CD4-positive, alpha-beta T cell (primary cell): ENCODE data around the gene DTNBP1. TPM values are rescaled to one million over a fixed set of nuclear protein-coding genes. Genes with fewer than 3 reads are reported as not detected.

Experiments used
- ATAC-seq: fragments of 200-7000 bp; cut with Tn5 transposase; one replicate; pipeline ENCODE4 v1.10.0; 2022; ENCODE audit warnings: mild to moderate bottlenecking; ENCODE audit not compliant: poor library complexity
- CTCF ChIA-PET: fragments of 350-600 bp; sonication (Branson Sonifier 250); formaldehyde crosslinking; loops from one replicate; lab custom pipeline; 2021; ENCODE audit warnings: antibody characterized with exemption, inconsistent platforms; lab: Charles Lee
- POLR2A ChIA-PET: fragments of 350-600 bp; sonication (Branson Sonifier 250); formaldehyde crosslinking; loops from one replicate; lab custom pipeline; 2021; ENCODE audit warnings: antibody characterized with exemption, inconsistent platforms; lab: Charles Lee
- DNase-seq, 14 experiments: peaks; one replicate each; pipeline ENCODE4 v3.0.0-alpha.2; 2013 to 2020; ENCODE audit warnings: mixed read lengths in 2 of 14
- H3K27ac ChIP-seq, 2 donors: one replicate each; pipeline versions ENCODE4 v1.5.1 to v1.7.0; 2013; ENCODE audit warnings: low read length in 2 of 2, low read depth in 1 of 2, mild to moderate bottlenecking in 1 of 2
- H3K27me3 ChIP-seq, 2 experiments: 1 replicate in 1 of 2; 2 replicates in 1 of 2; pipeline versions ENCODE4 v1.6.1 to v1.7.0; 2013; ENCODE audit warnings: low read length in 2 of 2, control low read depth in 1 of 2, mild to moderate bottlenecking in 1 of 2, moderate library complexity in 1 of 2; ENCODE audit not compliant: insufficient read depth in 2 of 2, control insufficient read depth in 1 of 2
- H3K36me3 ChIP-seq: one replicate; pipeline ENCODE4 v1.6.1; 2013; ENCODE audit warnings: low read length, control low read depth; ENCODE audit not compliant: insufficient read depth
- H3K4me1 ChIP-seq: one replicate; pipeline ENCODE4 v1.6.1; 2013; ENCODE audit warnings: low read length, control low read depth; ENCODE audit not compliant: insufficient read depth
- H3K4me3 ChIP-seq: one replicate; pipeline ENCODE4 v1.5.1; 2013; ENCODE audit warnings: mild to moderate bottlenecking, low read length, moderate library complexity
- H3K9me3 ChIP-seq, 2 experiments: 1 replicate in 1 of 2; 2 replicates in 1 of 2; pipeline versions ENCODE4 v1.6.1 to v1.7.0; 2013; ENCODE audit warnings: low read length in 2 of 2, mild to moderate bottlenecking in 2 of 2, control low read depth in 1 of 2, moderate library complexity in 1 of 2; ENCODE audit not compliant: control insufficient read depth in 1 of 2, insufficient read depth in 1 of 2
- H3K27ac Mint-ChIP-seq: one replicate; pipeline ENCODE4 v1.8.0; 2020; ENCODE audit warnings: mixed read lengths
- H3K27me3 Mint-ChIP-seq: one replicate; pipeline ENCODE4 v1.8.0; 2021; ENCODE audit warnings: mixed read lengths
- H3K36me3 Mint-ChIP-seq: one replicate; pipeline ENCODE4 v1.8.0; 2021; ENCODE audit warnings: low read depth, mixed read lengths
- H3K4me1 Mint-ChIP-seq: one replicate; pipeline ENCODE4 v1.8.0; 2021; ENCODE audit warnings: low read depth, mixed read lengths
- H3K4me3 Mint-ChIP-seq: one replicate; pipeline ENCODE4 v1.8.0; 2020; ENCODE audit warnings: mild to moderate bottlenecking, mixed read lengths
- H3K9me3 Mint-ChIP-seq: one replicate; pipeline ENCODE4 v1.8.0; 2020; ENCODE audit warnings: mixed read lengths
- CTCF ChIP-seq: fragments of 200-600 bp; IDR thresholded peaks from one replicate; pipeline ENCODE4 v1.8.0; 2022; ENCODE audit warnings: antibody characterized with exemption, mild to moderate bottlenecking
- intact Hi-C, 2 experiments: fragments of 100-400 bp; cut with DNase I in 1 of 2; cut with micrococcal nuclease in 1 of 2; formaldehyde crosslinking; loops; one replicate each; pipeline versions ENCODE4 v1.15.1 to v1.9.0; 2023 to 2025; cut with DNase I, micrococcal nuclease
- total RNA-seq, 174 experiments: library from RNA in 2 of 174; stranded (reverse) in 2 of 174; gene quantifications; one replicate each; pipeline ENCODE4 v1.2.3 and lab custom pipeline; 2021 to 2026

Gene DTNBP1
- total RNA-seq, 2 experiments from 2014 or later: 14.5 to 14.7 TPM

GRCh38 chr6:15475261-15475660 lies 187.6 kb downstream of the DTNBP1 start:
- ATAC-seq (no peak), DNase-seq (no peak)
- intact Hi-C loops: no loop called here
- Mint-ChIP-seq H3K36me3 (peaks cover 62% of the 10 kb centered on the region), H3K27ac (no peak overlapping the region), H3K4me3 (no peak overlapping the region), H3K27me3 (no peaks in the 10 kb centered on the region), H3K4me1 (peaks cover 49% of the 10 kb centered on the region), H3K9me3 (no peaks in the 10 kb centered on the region)
- ChIA-PET POLR2A (no interaction called here), CTCF (no interaction called here)
- no peak for TF ChIP-seq CTCF
- H3K9me3 ChIP-seq: no peaks in the 10 kb centered on the region
- no peaks in the 10 kb centered on the region for H3K4me1 ChIP-seq
- peaks cover 51% of the 10 kb centered on the region for H3K36me3 ChIP-seq
- no peak overlapping the region for H3K4me3 ChIP-seq
- H3K27ac ChIP-seq: no peak overlapping the region
- H3K27me3 ChIP-seq: no peaks in the 10 kb centered on the region

- H3K27me3 ChIP-seq: no peaks in the 10 kb centered on the region
- peaks cover 59% of the 10 kb centered on the region for H3K36me3 ChIP-seq
- no peaks in the 10 kb centered on the region for H3K4me1 ChIP-seq
- no peak overlapping the region for H3K4me3 ChIP-seq
- Mint-ChIP-seq H3K36me3 (peaks cover 55% of the 10 kb centered on the region), H3K27ac (no peak overlapping the region), H3K4me1 (peaks cover 41% of the 10 kb centered on the region), H3K4me3 (no peak overlapping the region), H3K27me3 (no peaks in the 10 kb centered on the region), H3K9me3 (no peaks in the 10 kb centered on the region)
- no peak for ATAC-seq
- DNase-seq: no peak
- no peak overlapping the region for H3K27ac ChIP-seq
- POLR2A ChIA-PET: no interaction called here
- CTCF ChIA-PET: no interaction called here
- intact Hi-C loops: no loop called here
- no peak for TF ChIP-seq CTCF
- no peaks in the 10 kb centered on the region for H3K9me3 ChIP-seq
Measured at GRCh38 chr6:15474196-15474595, 188.6 kb downstream of the DTNBP1 start.

GRCh38 chr6:15473741-15474161 lies 189.1 kb downstream of the DTNBP1 start:
- no peak overlapping the region for H3K27ac Mint-ChIP-seq

More at GRCh38 chr6:15473741-15474161, 189.1 kb downstream of the DTNBP1 start:
- intact Hi-C loops: no loop called here
- Mint-ChIP-seq H3K4me3 (no peak overlapping the region), H3K27me3 (no peaks in the 10 kb centered on the region), H3K4me1 (peaks cover 37% of the 10 kb centered on the region), H3K36me3 (peaks cover 57% of the 10 kb centered on the region), H3K9me3 (no peaks in the 10 kb centered on the region)
- H3K27me3 ChIP-seq: no peaks in the 10 kb centered on the region
- no peak for ATAC-seq
- DNase-seq: no peak
- ChIA-PET POLR2A (no interaction called here), CTCF (no interaction called here)
- H3K36me3 ChIP-seq: peaks cover 63% of the 10 kb centered on the region
- no peak for TF ChIP-seq CTCF
- H3K4me3 ChIP-seq: no peak overlapping the region
- H3K4me1 ChIP-seq: no peaks in the 10 kb centered on the region
- H3K9me3 ChIP-seq: no peaks in the 10 kb centered on the region
- H3K27ac ChIP-seq: no peak overlapping the region
